Heart left ventricle (tissue), 13 donors: ENCODE results near the gene CCDC106.

Experiments used
- CTCF ChIP-seq, 12 donors: fragments of 200-600 bp; sonication (generic) in 4 of 12; IDR thresholded peaks; one replicate each; pipeline versions ENCODE4 v1.5.0 to v1.8.0; 2018 to 2022; ENCODE audit warnings: antibody characterized with exemption in 12 of 12, mild to moderate bottlenecking in 5 of 12
- POLR2A ChIP-seq, 2 donors: fragments of 450-650 bp; IDR thresholded peaks; one replicate each; pipeline ENCODE4 v1.6.1; 2017; ENCODE audit warnings: antibody characterized with exemption in 2 of 2, mild to moderate bottlenecking in 2 of 2, moderate library complexity in 2 of 2
- donor health status: ischemic (EF 13 %, LVEDD 7.1; RV severe dilation, severe dysfunction).
- donor health status: DM: no; HTN: yes; CAD: no.
- donor health status: DM: no; HTN: no; CAD: no.
- donor health status: ischemic (EF 25% LVEDD 6.9; RV normal size, moderate dysfunction).
- donor health status: ischemic (EF 25% LVEDD 5.7; RV mildly dilated, moderate dysfunction).
- donor health status: ischemic (EF 35%, LVEDD 5.7; RV mildly dilated, moderate dysfunction).
- donor health status: nonischemic (EF 11% LVEDD 7.7; RV severe dilation, severe dysfunction).
- donor health status: DM: yes; HTN: yes; CAD: no.
- donor health status: PGD.
- donor health status: ischemic (EF 29% LVEDD 5.4; RV normal size, mild dysfunction).
- donor health status: nonischemic (EF 23%, LVEDD 6.1; RV moderate dilation, normal function).

DNA sequence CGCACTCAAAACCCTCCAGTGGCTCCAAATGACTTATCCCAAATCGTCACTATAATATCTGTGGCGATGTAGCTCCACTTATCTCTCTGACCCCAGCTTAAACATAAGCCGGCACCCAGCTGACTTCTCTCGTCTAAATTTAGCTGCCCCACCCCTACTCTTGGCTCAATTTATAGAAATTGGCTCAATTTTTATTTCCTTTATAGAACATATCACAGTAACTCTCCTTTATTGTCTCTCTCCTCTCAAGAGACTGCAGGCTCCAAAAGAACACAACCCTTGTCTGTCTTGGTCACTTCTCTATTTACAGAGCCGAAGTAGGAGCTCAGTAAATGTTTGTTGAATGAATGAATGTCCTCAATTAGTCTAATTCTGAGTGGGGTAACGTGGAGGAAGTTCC is 24.5 kb upstream of the CCDC106 start:
- TF ChIP-seq CTCF (IDR thresholded peaks at IDR 0.05) (no peak), POLR2A (IDR thresholded peaks at IDR 0.05) (no peak)
